GM18907 (cell line): ENCODE results near the gene PLPP2.

Experiments
- ATAC-seq: cut with Tn5 transposase; IDR thresholded peaks from one replicate; pipeline ENCODE4 v1.9.1; 2021; ENCODE audit warnings: mild to moderate bottlenecking, moderate library complexity; ENCODE audit not compliant: unreplicated experiment

Gene PLPP2

GRCh38 chr19:294341-294945 lies 3.2 kb upstream of the PLPP2 start:
- ATAC-seq: no peak

GRCh38 chr19:293436-294110 lies 2.4 kb upstream of the PLPP2 start:
- ATAC-seq: no peak

- no peak for ATAC-seq
Observed at GRCh38 chr19:292951-293350, 1.7 kb upstream of the PLPP2 start.

- no peak for ATAC-seq
Observed at GRCh38 chr19:292281-292884, 1.2 kb upstream of the PLPP2 start.

- no peak for ATAC-seq
Observed at GRCh38 chr19:291561-292280, 518 bp upstream of the PLPP2 start.

GRCh38 chr19:290372-291005 lies 714 bp downstream of the PLPP2 start:
- no peak for ATAC-seq

GRCh38 chr19:289651-290371 lies 1.4 kb downstream of the PLPP2 start:
- no peak for ATAC-seq

- ATAC-seq: no peak
Observed at GRCh38 chr19:288911-289310, 2.3 kb downstream of the PLPP2 start.

GRCh38 chr19:287381-287871 lies 3.8 kb downstream of the PLPP2 start:
- no peak for ATAC-seq

GRCh38 chr19:283395-283794 lies 7.8 kb downstream of the PLPP2 start:
- ATAC-seq: no peak

- no peak for ATAC-seq
Observed at GRCh38 chr19:282501-282900, 8.7 kb downstream of the PLPP2 start.

GRCh38 chr19:281992-282391 lies 9.2 kb downstream of the PLPP2 start:
- no peak for ATAC-seq

- no peak for ATAC-seq
Observed at GRCh38 chr19:281156-281853, 9.9 kb downstream of the PLPP2 start.

GRCh38 chr19:280541-281009 lies 10.6 kb downstream of the PLPP2 start:
- no peak for ATAC-seq

GRCh38 chr19:279656-280055 lies 11.5 kb downstream of the PLPP2 start:
- no peak for ATAC-seq

GRCh38 chr19:279231-279630 lies 12.0 kb downstream of the PLPP2 start:
- no peak for ATAC-seq

GRCh38 chr19:277581-278165 lies 13.5 kb downstream of the PLPP2 start:
- ATAC-seq: no peak

GRCh38 chr19:277131-277530 lies 14.1 kb downstream of the PLPP2 start:
- no peak for ATAC-seq

- no peak for ATAC-seq
Observed at GRCh38 chr19:275958-276646, 15.1 kb downstream of the PLPP2 start.
